Tibial nerve (tissue), 4 donors: ENCODE measurements around the gene FAM229B. TPM values are rescaled to one million over a fixed set of nuclear protein-coding genes. Genes with fewer than 3 reads are reported as not detected.

Source experiments
- DNase-seq, 2 donors: peaks; one replicate each; pipeline ENCODE4 v3.0.0-alpha.2; 2019; ENCODE audit warnings: low spot score in 2 of 2
- H3K27ac ChIP-seq, 4 donors: fragments of 200-600 bp; sonication (generic) in 3 of 4; one replicate each; pipeline ENCODE4 v1.5.1; 2017 to 2019; ENCODE audit warnings: mild to moderate bottlenecking in 1 of 4
- H3K27me3 ChIP-seq, 2 donors: fragments of 200-600 bp; sonication (generic) in 1 of 2; one replicate each; pipeline versions ENCODE4 v1.5.1 to v1.6.0; 2017 to 2019
- H3K36me3 ChIP-seq, 3 donors: fragments of 200-600 bp; sonication (generic); one replicate each; pipeline ENCODE4 v1.5.1; 2018 to 2019
- H3K4me1 ChIP-seq, 4 donors: fragments of 200-600 bp; sonication (generic) in 3 of 4; one replicate each; pipeline ENCODE4 v1.5.1; 2017 to 2019
- H3K4me3 ChIP-seq, 4 donors: fragments of 200-600 bp; sonication (generic) in 3 of 4; one replicate each; pipeline ENCODE4 v1.5.1; 2017 to 2019; ENCODE audit warnings: mild to moderate bottlenecking in 1 of 4, moderate library complexity in 1 of 4
- H3K9me3 ChIP-seq, 4 donors: fragments of 200-600 bp; sonication (generic) in 3 of 4; one replicate each; pipeline ENCODE4 v1.5.1; 2017 to 2019
- EP300 ChIP-seq, 2 donors: sonication (generic); formaldehyde crosslinking; IDR thresholded peaks; one replicate each; pipeline ENCODE4 v1.6.1; 2017; ENCODE audit warnings: antibody characterized with exemption in 2 of 2, mild to moderate bottlenecking in 1 of 2
- POLR2A ChIP-seq, 2 donors: fragments of 450-650 bp; IDR thresholded peaks; one replicate each; pipeline ENCODE4 v1.6.1; 2017; ENCODE audit warnings: antibody characterized with exemption in 2 of 2, mild to moderate bottlenecking in 2 of 2, moderate library complexity in 2 of 2
- WGBS, 2 donors: methylation state at CpG; one replicate each; pipeline ENCODE4 v1.1.5; 2018; 5-methylcytosine and 5-hydroxymethylcytosine counted together
- total RNA-seq, 4 donors: library from RNA; depleted of rRNA; stranded (reverse); fragments of >200 nt; gene quantifications; one replicate each; pipeline ENCODE4 v1.1.0, GENCODE V29; 2016
- TF ChIP-seq, protein P1 (sequence below), 5 experiments: fragments of 200-600 bp in 3 of 5; fragments of 450-650 bp in 2 of 5; sonication (generic) in 3 of 5; IDR thresholded peaks; one replicate each; pipeline ENCODE4 v1.5.1; 2016 to 2019; ENCODE audit warnings: antibody characterized with exemption in 5 of 5, mild to moderate bottlenecking in 3 of 5, moderate library complexity in 2 of 5

Gene FAM229B
- total RNA-seq, 4 donors from 2014 or later, result 18.0 to 32.1 (median 23.9) TPM

DNA sequence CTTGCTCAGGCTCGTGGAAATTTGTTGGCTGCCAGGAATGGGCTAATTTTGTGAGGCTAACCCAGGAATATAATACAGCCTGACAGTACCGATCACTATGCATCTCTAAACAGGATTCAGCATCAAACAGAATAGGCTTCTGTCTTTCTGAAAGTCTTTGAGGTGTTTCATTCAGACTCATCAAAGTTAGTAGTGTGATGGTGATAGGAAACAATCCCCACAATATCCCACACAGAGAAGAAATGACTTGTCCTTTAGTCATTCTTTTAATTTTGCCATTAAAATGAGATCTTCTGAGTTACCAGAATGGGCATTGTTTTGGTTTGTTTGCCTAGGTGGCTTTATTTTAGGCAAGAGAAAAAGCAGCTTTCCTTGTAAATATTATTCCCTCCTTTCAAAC lies 54.3 kb downstream of the FAM229B start:
- WGBS, 2 donors, result 70 to 75% methylated on average over 2 of the region's 2 CpGs
- TF ChIP-seq, protein P1, sequence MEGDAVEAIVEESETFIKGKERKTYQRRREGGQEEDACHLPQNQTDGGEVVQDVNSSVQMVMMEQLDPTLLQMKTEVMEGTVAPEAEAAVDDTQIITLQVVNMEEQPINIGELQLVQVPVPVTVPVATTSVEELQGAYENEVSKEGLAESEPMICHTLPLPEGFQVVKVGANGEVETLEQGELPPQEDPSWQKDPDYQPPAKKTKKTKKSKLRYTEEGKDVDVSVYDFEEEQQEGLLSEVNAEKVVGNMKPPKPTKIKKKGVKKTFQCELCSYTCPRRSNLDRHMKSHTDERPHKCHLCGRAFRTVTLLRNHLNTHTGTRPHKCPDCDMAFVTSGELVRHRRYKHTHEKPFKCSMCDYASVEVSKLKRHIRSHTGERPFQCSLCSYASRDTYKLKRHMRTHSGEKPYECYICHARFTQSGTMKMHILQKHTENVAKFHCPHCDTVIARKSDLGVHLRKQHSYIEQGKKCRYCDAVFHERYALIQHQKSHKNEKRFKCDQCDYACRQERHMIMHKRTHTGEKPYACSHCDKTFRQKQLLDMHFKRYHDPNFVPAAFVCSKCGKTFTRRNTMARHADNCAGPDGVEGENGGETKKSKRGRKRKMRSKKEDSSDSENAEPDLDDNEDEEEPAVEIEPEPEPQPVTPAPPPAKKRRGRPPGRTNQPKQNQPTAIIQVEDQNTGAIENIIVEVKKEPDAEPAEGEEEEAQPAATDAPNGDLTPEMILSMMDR (IDR thresholded peaks at IDR 0.05), result no peak
- no peak for TF ChIP-seq EP300 (IDR thresholded peaks at IDR 0.05)
- no peak for TF ChIP-seq POLR2A (IDR thresholded peaks at IDR 0.05)
- Histone ChIP-seq H3K4me1 (peaks cover 0 to 9% (median 0%) of the 10 kb centered on the region in 4 donors), H3K36me3 (peaks cover 0 to 98% (median 0%) of the 10 kb centered on the region in 3 donors), H3K27me3 (no peaks in the 10 kb centered on the region), H3K9me3 (no peaks in the 10 kb centered on the region), H3K4me3 (no peak overlapping the region), H3K27ac (no peak overlapping the region)
- no peak for DNase-seq

DNA sequence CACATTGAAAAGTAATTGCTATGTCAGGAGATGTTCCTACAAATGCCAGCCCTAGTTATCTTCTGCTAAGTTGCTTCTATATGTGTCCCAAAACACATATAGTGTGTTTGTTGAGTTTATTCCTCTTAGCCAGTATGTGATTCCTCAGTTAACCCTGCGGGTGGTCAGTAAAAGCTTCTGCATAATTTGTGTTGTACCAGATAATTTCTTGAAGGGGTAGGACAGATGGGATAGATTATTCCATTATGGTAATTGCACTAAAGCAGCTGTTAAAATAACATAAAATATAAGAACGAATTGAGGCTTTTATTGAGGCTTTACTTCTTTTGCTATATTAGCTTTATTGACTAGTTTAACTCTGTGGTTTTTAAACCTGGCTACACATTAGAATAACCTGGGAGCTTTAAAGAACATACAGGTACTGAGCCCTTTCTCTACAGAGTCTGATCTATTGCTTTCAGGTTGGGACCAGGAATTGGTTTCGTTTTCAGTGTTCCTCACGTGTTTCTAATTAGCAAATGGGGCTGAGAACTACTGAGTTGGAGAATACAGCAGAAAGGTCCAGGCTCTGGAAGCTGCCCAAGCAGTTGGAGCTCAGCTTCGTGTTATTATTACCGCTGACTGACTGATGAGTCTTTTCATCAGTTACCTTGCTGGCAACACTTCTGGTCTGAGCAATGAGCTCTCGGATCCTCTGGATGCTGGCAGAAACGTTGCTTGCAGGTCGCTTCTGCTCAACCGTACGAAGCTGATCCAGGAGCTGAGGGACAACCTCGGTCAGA lies 56.9 kb downstream of the FAM229B start:
- peaks cover 0 to 9% (median 0%) of the 10 kb centered on the region in 4 donors for H3K4me1 ChIP-seq
- H3K4me3 ChIP-seq, result no peak overlapping the region
- peak overlapping the region in 1 of 4 donors; percentile 59 for H3K27ac ChIP-seq
- H3K9me3 ChIP-seq, result no peaks in the 10 kb centered on the region
- no peaks in the 10 kb centered on the region for H3K27me3 ChIP-seq
- peaks cover 0 to 87% (median 0%) of the 10 kb centered on the region in 3 donors for H3K36me3 ChIP-seq
- no peak for TF ChIP-seq POLR2A (IDR thresholded peaks at IDR 0.05)
- no peak for TF ChIP-seq EP300 (IDR thresholded peaks at IDR 0.05)
- TF ChIP-seq, protein P1 (IDR thresholded peaks at IDR 0.05), result no peak
- WGBS, 2 donors, result 58 to 71% methylated on average over 12 of the region's 12 CpGs
- no peak for DNase-seq

DNA sequence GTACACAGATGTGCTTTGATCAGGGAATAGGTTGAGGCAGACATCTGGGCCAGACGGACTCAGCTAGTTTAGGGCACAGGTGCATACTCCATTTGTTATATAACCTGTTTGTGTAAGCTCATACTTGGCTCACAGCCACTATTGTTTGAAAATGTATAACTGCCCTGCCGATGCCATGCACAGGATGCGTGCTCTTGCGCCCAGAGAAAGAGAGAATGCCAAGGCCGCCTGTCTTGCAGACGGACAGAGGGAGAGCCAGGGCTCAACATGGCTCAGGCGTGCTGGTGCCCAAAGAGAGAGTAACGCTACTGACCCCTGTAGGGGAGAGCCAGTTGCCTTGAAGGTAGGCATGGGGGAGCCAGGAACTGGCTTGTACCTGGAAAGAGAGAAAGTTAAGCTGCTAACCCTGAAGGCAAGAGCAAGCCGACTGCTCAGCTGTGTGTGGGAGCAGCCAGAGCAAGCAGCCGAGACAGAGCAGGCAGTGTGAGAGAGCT lies 57.7 kb downstream of the FAM229B start:
- H3K27me3 ChIP-seq, result no peaks in the 10 kb centered on the region
- peaks cover 0 to 85% (median 0%) of the 10 kb centered on the region in 3 donors for H3K36me3 ChIP-seq
- H3K9me3 ChIP-seq, result no peaks in the 10 kb centered on the region
- no peak for DNase-seq
- H3K4me1 ChIP-seq, result peaks cover 0 to 12% (median 0%) of the 10 kb centered on the region in 4 donors
- TF ChIP-seq, protein P1 (IDR thresholded peaks at IDR 0.05), result no peak
- TF ChIP-seq EP300 (IDR thresholded peaks at IDR 0.05) (no peak), POLR2A (IDR thresholded peaks at IDR 0.05) (no peak)
- 79% methylated on average over 10 of the region's 10 CpGs for WGBS, 2 donors
- H3K4me3 ChIP-seq, result no peak overlapping the region
- H3K27ac ChIP-seq, result peak overlapping the region in 2 of 4 donors; percentile 1 to 59

DNA sequence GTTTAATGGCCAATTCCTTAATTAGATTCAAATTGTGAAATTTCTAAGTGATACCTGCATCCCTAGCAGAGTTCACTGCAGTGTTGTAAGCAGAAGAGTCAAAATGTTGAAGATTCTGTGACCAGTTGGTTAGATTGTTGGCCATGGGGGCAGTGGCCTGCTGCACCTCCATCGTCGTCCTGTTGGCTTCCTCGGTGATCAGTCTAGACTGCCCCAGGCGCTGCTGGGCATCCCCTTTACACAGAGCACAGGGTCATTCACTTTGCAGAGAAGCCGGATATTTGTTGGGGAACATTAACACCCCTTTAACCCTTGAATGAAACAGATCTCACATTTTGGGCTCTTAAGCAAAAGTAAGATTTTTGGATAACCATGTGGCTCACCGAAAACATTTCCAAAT lies 60.7 kb downstream of the FAM229B start:
- H3K4me3 ChIP-seq, result no peak overlapping the region
- H3K9me3 ChIP-seq, result no peaks in the 10 kb centered on the region
- no peaks in the 10 kb centered on the region for H3K27me3 ChIP-seq
- peaks cover 0 to 28% (median 6%) of the 10 kb centered on the region in 4 donors for H3K4me1 ChIP-seq
- peaks cover 0 to 56% (median 0%) of the 10 kb centered on the region in 3 donors for H3K36me3 ChIP-seq
- H3K27ac ChIP-seq, result no peak overlapping the region
- no peak for DNase-seq
- TF ChIP-seq, protein P1 (IDR thresholded peaks at IDR 0.05), result no peak
- TF ChIP-seq EP300 (IDR thresholded peaks at IDR 0.05), result no peak
- no peak for TF ChIP-seq POLR2A (IDR thresholded peaks at IDR 0.05)
- 90 to 91% methylated on average over 6 of the region's 6 CpGs for WGBS, 2 donors

DNA sequence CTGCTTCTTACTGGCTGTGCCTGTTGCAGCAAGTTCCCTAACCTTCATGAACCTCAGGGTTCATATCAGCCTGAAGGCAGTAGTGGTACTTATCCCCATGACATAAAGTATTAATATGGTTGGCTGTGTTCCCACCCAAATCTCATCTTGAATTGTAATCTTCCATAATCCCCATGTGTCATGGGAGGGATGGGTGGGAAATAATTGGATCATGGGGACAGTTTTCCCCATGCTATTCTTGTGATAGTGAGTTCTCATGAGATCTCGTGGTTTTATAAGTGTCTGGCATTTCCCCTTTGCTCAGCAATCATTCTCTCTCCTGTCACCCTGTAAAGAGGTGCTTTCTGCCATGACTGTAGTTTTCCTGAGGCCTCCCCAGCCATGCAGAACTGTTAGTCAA lies 61.8 kb downstream of the FAM229B start:
- Histone ChIP-seq H3K36me3 (peaks cover 0 to 48% (median 0%) of the 10 kb centered on the region in 3 donors), H3K9me3 (no peaks in the 10 kb centered on the region), H3K4me3 (no peak overlapping the region), H3K4me1 (peaks cover 0 to 28% (median 6%) of the 10 kb centered on the region in 4 donors), H3K27me3 (no peaks in the 10 kb centered on the region), H3K27ac (peak overlapping the region in 3 of 4 donors; percentile 54 to 80 (median 70))
- 57 to 62% methylated on average over 1 of the region's 1 CpG for WGBS, 2 donors
- TF ChIP-seq EP300 (IDR thresholded peaks at IDR 0.05) (no peak), POLR2A (IDR thresholded peaks at IDR 0.05) (no peak)
- TF ChIP-seq, protein P1 (IDR thresholded peaks at IDR 0.05), result no peak
- DNase-seq, result no peak
